Pancreas (tissue), 10 donors: ENCODE data around the gene KRT7. TPM values are rescaled to one million over a fixed set of nuclear protein-coding genes. Genes with fewer than 3 reads are reported as not detected.

Experiments
- ATAC-seq, 4 donors: fragments of 200-7000 bp; cut with Tn5 transposase; one replicate each; pipeline versions ENCODE4 v1.8.0 to v1.9.1; 2020; ENCODE audit warnings: mild to moderate bottlenecking in 4 of 4, moderate library complexity in 4 of 4
- DNase-seq, 6 donors: peaks; one replicate each; pipeline ENCODE4 v3.0.0-alpha.2; 2020
- FAIRE-seq: peaks from 2 replicates; lab custom pipeline; 2012; peaks lifted over from hg19 to GRCh38; lab: Jason Lieb, UNC
- H3K27ac ChIP-seq, 4 donors: fragments of 200-600 bp; sonication (generic); 1 replicate in 3 of 4; 2 replicates in 1 of 4; pipeline versions ENCODE4 v1.5.0 to v1.8.0; 2020
- H3K27me3 ChIP-seq, 4 donors: fragments of 200-600 bp; one replicate each; pipeline ENCODE4 v1.8.0; 2021
- H3K36me3 ChIP-seq, 3 donors: fragments of 200-600 bp; sonication (generic) in 1 of 3; one replicate each; pipeline versions ENCODE4 v1.5.0 to v1.8.0; 2020 to 2021
- H3K4me1 ChIP-seq, 3 donors: fragments of 200-600 bp; one replicate each; pipeline ENCODE4 v1.8.0; 2021
- H3K4me3 ChIP-seq, 4 donors: fragments of 200-600 bp; sonication (generic) in 2 of 4; one replicate each; pipeline versions ENCODE4 v1.5.0 to v1.8.0; 2020 to 2021
- H3K9me3 ChIP-seq, 4 donors: fragments of 200-600 bp; one replicate each; pipeline ENCODE4 v1.8.0; 2021
- CTCF ChIP-seq, 4 donors: fragments of 200-600 bp; sonication (generic) in 3 of 4; IDR thresholded peaks; one replicate each; pipeline versions ENCODE4 v1.5.0 to v1.8.0; 2021; ENCODE audit warnings: antibody characterized with exemption in 4 of 4
- WGBS, 2 donors: extraction: QIAGEN DNeasy Blood & Tissue Kit; methylation state at CpG; one replicate each; pipeline ENCODE4 v1.1.7; 2013; 5-methylcytosine and 5-hydroxymethylcytosine counted together
- intact Hi-C, 3 donors: fragments of 100-400 bp; cut with DNase I; formaldehyde crosslinking; loops; one replicate each; pipeline versions ENCODE4 v1.11.1 to v1.14.2; 2022
- polyA plus RNA-seq, 2 donors: library from polyadenylated mRNA; stranded (reverse); fragments of 200-250 nt; gene quantifications; one replicate each; pipeline ENCODE4 v1.2.3, GENCODE V29; 2013
- total RNA-seq, 6 donors: library from RNA; stranded (reverse); fragmentation: NEBNext Ultra II Directional in 4 of 6; extraction: Animal tissue kit (Norgen Biotek cat#: 25700) in 4 of 6; gene quantifications; one replicate each; pipeline versions ENCODE4 v1.2.1 to v1.2.4, GENCODE V29; 2021 to 2023
- donor health status: healthy with polysubstance abuse.
- donor health status: DM: no; HTN: no; CAD: no; lungs with moderate emphysema.
- donor health status: DM: no; HTN: no; CAD: no.
- donor health status: control.
- donor health status: control.
- donor health status: Bipolar disorder and iron deficiency.
- donor health status: DM: yes; HTN: yes; CAD: no.
- donor health status: DM: no; HTN: no; CAD: no.
- donor health status: DM: no; HTN: no; CAD: no.
- donor health status: DM: yes; HTN: yes; CAD: no.

Gene KRT7
- total and polyA plus RNA-seq, 8 donors, result 57.5 to 336 (median 116) TPM

GRCh38 chr12:52228366-52228765 lies 4.7 kb upstream of the KRT7 start:
- Histone ChIP-seq H3K27me3 (no peaks in the 10 kb centered on the region), H3K4me3 (no peak overlapping the region), H3K36me3 (no peaks in the 10 kb centered on the region), H3K27ac (no peak overlapping the region), H3K4me1 (peaks cover 9 to 21% (median 21%) of the 10 kb centered on the region in 3 donors), H3K9me3 (no peaks in the 10 kb centered on the region)
- no peak for TF ChIP-seq CTCF (IDR thresholded peaks at IDR 0.05)
- FAIRE-seq (no peak), ATAC-seq (no peak), DNase-seq (no peak)
- intact Hi-C loops, result no loop called here
- WGBS, 2 donors, result 50 to 76% methylated on average over 3 of the region's 3 CpGs

GRCh38 chr12:52228931-52229330 lies 4.1 kb upstream of the KRT7 start:
- H3K27me3 ChIP-seq, result no peaks in the 10 kb centered on the region
- no peak for TF ChIP-seq CTCF (IDR thresholded peaks at IDR 0.05)
- H3K36me3 ChIP-seq, result no peaks in the 10 kb centered on the region
- FAIRE-seq, result no peak
- no peak for ATAC-seq
- DNase-seq, result peak in 2 of 6 donors; percentile 3 to 42
- WGBS, 2 donors, result 91 to 92% methylated on average over 6 of the region's 6 CpGs
- H3K27ac ChIP-seq, result no peak overlapping the region
- H3K9me3 ChIP-seq, result no peaks in the 10 kb centered on the region
- H3K4me3 ChIP-seq, result no peak overlapping the region
- intact Hi-C loops, result no loop called here
- H3K4me1 ChIP-seq, result peaks cover 8 to 21% (median 20%) of the 10 kb centered on the region in 3 donors

GRCh38 chr12:52229836-52230343 lies 3.2 kb upstream of the KRT7 start:
- 86 to 95% methylated on average over 2 of the region's 2 CpGs for WGBS, 2 donors
- intact Hi-C loops, result no loop called here
- Histone ChIP-seq H3K27me3 (no peaks in the 10 kb centered on the region), H3K9me3 (no peaks in the 10 kb centered on the region), H3K36me3 (no peaks in the 10 kb centered on the region), H3K4me1 (peaks cover 8 to 22% (median 20%) of the 10 kb centered on the region in 3 donors), H3K27ac (peak overlapping the region in 1 of 4 donors; percentile 30), H3K4me3 (no peak overlapping the region)
- DNase-seq, result no peak
- TF ChIP-seq CTCF (IDR thresholded peaks at IDR 0.05), result no peak
- ATAC-seq, result no peak
- FAIRE-seq, result no peak

- 26 to 29% methylated on average over 8 of the region's 8 CpGs for WGBS, 2 donors
- Histone ChIP-seq H3K4me1 (peaks cover 8 to 29% (median 24%) of the 10 kb centered on the region in 3 donors), H3K9me3 (no peaks in the 10 kb centered on the region), H3K27me3 (no peaks in the 10 kb centered on the region), H3K4me3 (no peak overlapping the region), H3K27ac (peak overlapping the region in 3 of 4 donors; percentile 30 to 78 (median 44)), H3K36me3 (no peaks in the 10 kb centered on the region)
- intact Hi-C loops, result no loop called here
- ATAC-seq (peak; percentile 38 to 75 (median 66)), FAIRE-seq (no peak), DNase-seq (peak in 5 of 6 donors; percentile 39 to 75 (median 62))
- TF ChIP-seq CTCF (IDR thresholded peaks at IDR 0.05), result no peak
Measured at GRCh38 chr12:52230364-52231281, 2.4 kb upstream of the KRT7 start.
